Measurements from ENCODE around the gene CGA.
"Not testable (repeated sequence)": the region's sequence is repeated elsewhere in the genome, so short reads cannot be mapped to it uniquely, and the experiment has no call there.

CGA gene

DNA sequence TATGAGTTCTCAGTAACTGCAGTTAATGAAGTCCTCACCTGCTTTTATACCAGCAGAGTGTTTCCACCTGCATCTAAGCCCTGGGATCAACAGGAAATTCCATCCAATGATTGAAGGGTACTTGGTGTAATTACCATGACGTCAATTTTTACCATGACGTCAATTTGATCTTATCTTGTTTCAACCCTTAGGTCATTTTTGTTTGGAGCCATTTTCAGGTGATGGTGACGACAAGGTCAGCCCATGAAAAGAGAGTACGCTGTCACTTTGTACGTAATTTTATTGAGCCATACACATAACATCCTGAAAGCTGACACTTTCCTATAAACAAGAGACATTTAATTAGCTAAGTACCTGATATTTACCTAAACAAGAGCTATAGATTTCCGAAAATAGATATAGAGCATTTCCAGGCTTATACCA is at the start of gene CGA:
TSS of gene CGA (minus strand) at position 20 of the 423 bp plus-strand sequence. CDS start 6,906 bp downstream, outside the sequence.
- TF ChIP-seq, protein P1, sequence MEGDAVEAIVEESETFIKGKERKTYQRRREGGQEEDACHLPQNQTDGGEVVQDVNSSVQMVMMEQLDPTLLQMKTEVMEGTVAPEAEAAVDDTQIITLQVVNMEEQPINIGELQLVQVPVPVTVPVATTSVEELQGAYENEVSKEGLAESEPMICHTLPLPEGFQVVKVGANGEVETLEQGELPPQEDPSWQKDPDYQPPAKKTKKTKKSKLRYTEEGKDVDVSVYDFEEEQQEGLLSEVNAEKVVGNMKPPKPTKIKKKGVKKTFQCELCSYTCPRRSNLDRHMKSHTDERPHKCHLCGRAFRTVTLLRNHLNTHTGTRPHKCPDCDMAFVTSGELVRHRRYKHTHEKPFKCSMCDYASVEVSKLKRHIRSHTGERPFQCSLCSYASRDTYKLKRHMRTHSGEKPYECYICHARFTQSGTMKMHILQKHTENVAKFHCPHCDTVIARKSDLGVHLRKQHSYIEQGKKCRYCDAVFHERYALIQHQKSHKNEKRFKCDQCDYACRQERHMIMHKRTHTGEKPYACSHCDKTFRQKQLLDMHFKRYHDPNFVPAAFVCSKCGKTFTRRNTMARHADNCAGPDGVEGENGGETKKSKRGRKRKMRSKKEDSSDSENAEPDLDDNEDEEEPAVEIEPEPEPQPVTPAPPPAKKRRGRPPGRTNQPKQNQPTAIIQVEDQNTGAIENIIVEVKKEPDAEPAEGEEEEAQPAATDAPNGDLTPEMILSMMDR (IDR thresholded peaks at IDR 0.05; ENCODE audit: low read length, missing control alignments), result no peak

DNA sequence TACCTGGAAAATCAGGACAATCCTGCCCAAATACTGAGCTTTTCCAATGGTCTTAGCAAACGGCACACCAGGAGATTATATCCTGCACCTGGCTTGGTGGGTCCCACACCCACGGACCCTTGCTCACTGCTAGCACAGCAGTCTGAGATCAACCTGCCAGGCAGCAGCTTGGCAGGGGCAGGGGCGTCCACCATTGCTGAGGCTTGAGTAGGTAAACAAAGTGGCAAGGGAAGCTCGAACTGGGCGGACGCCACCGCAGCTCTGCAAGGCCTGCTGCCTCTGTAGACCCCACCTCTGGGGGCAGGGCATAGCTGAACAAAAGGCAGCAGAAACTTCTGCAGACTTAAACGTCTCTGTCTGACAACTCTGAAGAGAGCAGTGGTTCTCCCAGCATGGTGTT is 45.0 kb upstream of the CGA start:
- not testable (repeated sequence) for DNase-seq (ENCODE audit: low read depth)

More for the DNA sequence above, at the start of gene CGA:
- H3K4me3 ChIP-seq (replicated peaks; ENCODE audit: low read depth, low read length), result no peak within 1 kb of the TSS
- peak; percentile 3 for DNase-seq (ENCODE audit: low read depth)

DNA sequence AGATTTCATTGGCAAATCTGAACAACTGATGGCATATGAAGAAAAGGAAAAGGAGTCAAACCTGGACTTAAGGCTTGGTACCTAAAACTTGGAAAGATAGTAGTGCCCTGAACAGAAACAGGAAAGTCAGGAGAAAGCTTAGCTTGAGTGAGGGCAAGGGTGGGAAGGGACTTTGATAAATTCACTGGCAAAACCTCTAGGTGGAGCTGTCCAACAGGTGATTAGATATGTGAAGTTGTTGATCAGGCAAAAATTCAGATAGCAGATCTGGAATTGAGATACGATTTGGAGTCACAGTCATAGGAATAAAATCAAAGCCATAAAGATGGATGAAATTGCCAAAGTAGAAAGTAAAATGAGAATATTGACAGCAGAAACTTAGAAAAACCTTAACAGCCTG is 44.3 kb upstream of the CGA start:
- TF ChIP-seq, protein P1 (IDR thresholded peaks at IDR 0.05; ENCODE audit: low read length, missing control alignments), result peak; percentile 74
- no peak overlapping the region for H3K4me3 ChIP-seq (replicated peaks; ENCODE audit: low read depth, low read length)
- peak; percentile 69 for DNase-seq (ENCODE audit: low read depth)

More for the DNA sequence above, 45.0 kb upstream of the CGA start:
- not testable (repeated sequence) for H3K4me3 ChIP-seq (replicated peaks; ENCODE audit: low read depth, low read length)

DNA sequence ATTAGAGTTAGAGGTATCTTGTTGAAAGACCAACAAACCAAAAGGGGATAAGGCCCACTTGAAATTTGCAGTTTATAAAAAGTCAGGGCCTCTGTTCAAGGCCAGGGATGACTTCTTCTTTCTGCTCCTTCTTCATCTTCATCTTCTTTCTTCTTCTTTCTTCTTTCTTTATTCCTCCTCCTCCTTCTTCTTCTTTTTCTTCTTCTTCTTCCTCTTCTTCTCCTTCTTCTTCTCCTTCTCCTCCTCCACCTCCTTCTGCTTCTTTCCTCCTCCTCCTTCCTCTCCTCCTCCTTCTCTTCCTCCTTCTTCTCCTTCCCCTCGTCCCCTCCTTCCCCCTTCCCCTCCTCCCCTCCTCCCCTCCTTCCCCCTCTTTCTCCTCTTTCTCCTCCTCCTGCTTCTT is 42.1 kb upstream of the CGA start:
- H3K4me3 ChIP-seq (replicated peaks; ENCODE audit: low read depth, low read length), result no peak overlapping the region
- TF ChIP-seq, protein P1 (IDR thresholded peaks at IDR 0.05; ENCODE audit: low read length, missing control alignments), result no peak
- DNase-seq (ENCODE audit: low read depth), result no peak

DNA sequence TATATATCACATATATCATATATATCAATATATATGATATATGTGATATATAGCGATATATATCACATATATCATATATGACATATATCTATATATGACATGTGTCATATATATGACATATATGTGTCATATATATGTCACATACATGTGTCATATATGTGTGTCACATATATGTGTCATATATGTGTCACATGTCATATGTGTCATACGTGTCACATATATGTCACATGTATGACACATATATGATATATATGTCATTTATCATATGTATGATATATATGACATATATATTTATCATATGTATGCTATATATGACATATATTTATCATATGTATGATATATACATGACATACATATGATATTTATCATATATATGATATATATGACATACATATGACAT is 32.8 kb upstream of the CGA start:
- TF ChIP-seq, protein P1 (IDR thresholded peaks at IDR 0.05; ENCODE audit: low read length, missing control alignments), result no peak
- no peak for DNase-seq (ENCODE audit: low read depth)
- no peak overlapping the region for H3K4me3 ChIP-seq (replicated peaks; ENCODE audit: low read depth, low read length)

DNA sequence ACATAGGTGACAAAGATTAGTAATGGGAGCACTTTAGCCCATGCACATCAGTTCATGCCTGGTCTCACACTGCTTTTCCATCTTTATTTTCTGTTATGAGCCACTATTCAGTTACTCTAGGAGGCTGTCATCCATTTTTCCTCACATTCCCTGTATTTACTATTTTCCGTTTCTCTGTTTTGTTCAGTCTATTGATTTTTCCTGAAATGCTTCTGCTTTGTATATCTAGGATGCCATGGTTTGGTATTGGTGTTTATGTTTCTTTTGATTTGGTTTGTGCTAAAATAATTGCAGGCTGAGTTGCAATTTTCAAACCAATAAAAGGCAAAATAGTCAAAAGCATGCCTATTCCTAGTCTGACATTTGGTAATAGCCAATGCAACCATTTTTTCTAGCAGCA is 31.6 kb upstream of the CGA start:
- TF ChIP-seq, protein P1 (IDR thresholded peaks at IDR 0.05; ENCODE audit: low read length, missing control alignments), result no peak
- DNase-seq (ENCODE audit: low read depth), result no peak
- no peak overlapping the region for H3K4me3 ChIP-seq (replicated peaks; ENCODE audit: low read depth, low read length)

DNA sequence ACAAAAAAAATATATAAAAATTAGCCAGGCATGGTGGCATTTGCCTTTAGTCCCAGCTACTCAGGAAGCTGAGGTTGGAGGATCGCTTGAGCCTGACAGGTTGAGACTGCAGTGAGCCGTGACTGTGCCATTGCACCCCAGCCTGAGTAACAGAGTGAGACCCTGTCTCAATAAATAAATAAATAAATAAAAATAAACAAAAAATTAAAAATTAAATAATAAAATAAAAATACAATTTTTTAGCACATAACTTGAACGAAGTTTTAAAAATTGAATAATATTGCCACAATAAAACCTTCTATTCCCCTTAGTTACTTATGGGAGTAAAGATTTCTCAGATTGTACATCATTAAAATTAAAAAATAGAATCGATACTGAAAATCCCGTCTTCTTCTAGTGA is 29.2 kb upstream of the CGA start:
- TF ChIP-seq, protein P1 (IDR thresholded peaks at IDR 0.05; ENCODE audit: low read length, missing control alignments), result no peak
- DNase-seq (ENCODE audit: low read depth), result no peak
- H3K4me3 ChIP-seq (replicated peaks; ENCODE audit: low read depth, low read length), result no peak overlapping the region

All from fibroblast of pulmonary artery (primary cell).